Measurements from ENCODE around the gene LIPE. TPM values are rescaled to one million over a fixed set of nuclear protein-coding genes. Genes with fewer than 3 reads are reported as not detected.

Gene LIPE
- total and polyA plus RNA-seq, 9 donors, result 1.7 to 15.1 (median 5.4) TPM

- intact Hi-C loops (cut with DNase I), result no loop called here
- Histone ChIP-seq H3K27me3 (no peaks in the 10 kb centered on the region), H3K4me1 (ENCODE audit: insufficient read depth) (no peaks in the 10 kb centered on the region), H3K4me3 (no peak overlapping the region), H3K27ac (no peak overlapping the region), H3K36me3 (no peaks in the 10 kb centered on the region), H3K9me3 (no peaks in the 10 kb centered on the region)
- WGBS, 3 donors, result 87 to 92% (median 89%) methylated on average over 30 to 31 of the region's 31 CpGs
- TF ChIP-seq POLR2A (IDR thresholded peaks at IDR 0.05), result no peak
- no peak for TF ChIP-seq EP300 (IDR thresholded peaks at IDR 0.05)
- TF ChIP-seq CTCF (IDR thresholded peaks at IDR 0.05), result no peak
- DNase-seq, result no peak
These were observed 74.6 kb downstream of the LIPE start for GRCh38 chr19:42352301-42353259.

Small RNAs within 50 kb of the gene (small RNA-seq; reads per million reads assigned to genes)
- not detected for gene RNU4-60P

Other genes with a start within 250 kb of the LIPE start
- gene DEDD2, start 209.7 kb downstream of the LIPE start, total RNA-seq, result 10 to 100 TPM; 14.9 to 36.8 (median 25.1) TPM
- 10 to 100 TPM in 1 of 2 donors, 1 to 10 TPM in 1; 8.3 to 33.1 TPM for gene DEDD2, start 209.7 kb downstream of the LIPE start, polyA plus RNA-seq
- 10 to 100 TPM in 5 of 7 donors, 1 to 10 TPM in 2; 2.4 to 17.9 (median 12.9) TPM for gene ZNF526, start 207.1 kb downstream of the LIPE start, total RNA-seq
- gene ZNF526, start 207.1 kb downstream of the LIPE start, polyA plus RNA-seq, result 1 to 10 TPM; 5.0 to 6.5 TPM
- gene GSK3A, start 184.8 kb downstream of the LIPE start, total RNA-seq, result 10 to 100 TPM; 16.0 to 40.9 (median 34.9) TPM
- 10 to 100 TPM; 31.9 to 38.3 TPM for gene GSK3A, start 184.8 kb downstream of the LIPE start, polyA plus RNA-seq
- gene ERF, start 172.3 kb downstream of the LIPE start, total RNA-seq, result 100 to 1,000 TPM in 1 of 7 donors, 10 to 100 TPM in 6; 23.1 to 110 (median 76.6) TPM
- gene ERF, start 172.3 kb downstream of the LIPE start, polyA plus RNA-seq, result 10 to 100 TPM; 31.7 to 51.0 TPM
- gene CIC, start 158.1 kb downstream of the LIPE start, total RNA-seq, result 100 to 1,000 TPM in 4 of 7 donors, 10 to 100 TPM in 3; 24.6 to 139 (median 113) TPM
- 10 to 100 TPM in 1 of 2 donors, 1 to 10 TPM in 1; 6.6 to 71.0 TPM for gene CIC, start 158.1 kb downstream of the LIPE start, polyA plus RNA-seq
- gene PRR19, start 125.3 kb downstream of the LIPE start, total RNA-seq, result 1 to 10 TPM in 2 of 7 donors, under 1 TPM in 4, not detected in 1; 0.58 to 2.9 (median 0.78) TPM
- under 1 TPM in 1 of 2 donors, not detected in 1; 0.71 TPM for gene PRR19, start 125.3 kb downstream of the LIPE start, polyA plus RNA-seq
- gene PAFAH1B3, start 124.8 kb downstream of the LIPE start, total RNA-seq, result 10 to 100 TPM; 15.8 to 40.2 (median 20.6) TPM
- 10 to 100 TPM in 1 of 2 donors, 1 to 10 TPM in 1; 4.1 to 23.4 TPM for gene PAFAH1B3, start 124.8 kb downstream of the LIPE start, polyA plus RNA-seq
- gene TMEM145, start 114.1 kb downstream of the LIPE start, total RNA-seq, result 1 to 10 TPM in 1 of 7 donors, under 1 TPM in 4, not detected in 2; 0.20 to 1.7 (median 0.31) TPM
- gene TMEM145, start 114.1 kb downstream of the LIPE start, polyA plus RNA-seq, result under 1 TPM in 1 of 2 donors, not detected in 1; 0.08 TPM
- 10 to 100 TPM; 11.0 to 31.6 (median 27.0) TPM for gene MEGF8, start 101.8 kb downstream of the LIPE start, total RNA-seq
- 10 to 100 TPM; 17.8 to 21.6 TPM for gene MEGF8, start 101.8 kb downstream of the LIPE start, polyA plus RNA-seq
- gene CNFN, start 37.1 kb downstream of the LIPE start, total RNA-seq, result not detected
- gene CNFN, start 37.1 kb downstream of the LIPE start, polyA plus RNA-seq, result under 1 TPM; 0.47 to 0.91 TPM
- gene CXCL17, start 15.6 kb upstream of the LIPE start, total RNA-seq, result under 1 TPM in 2 of 7 donors, not detected in 5; 0.32 to 0.46 TPM
- gene CXCL17, start 15.6 kb upstream of the LIPE start, polyA plus RNA-seq, result not detected
- gene CEACAM1, start 101.1 kb upstream of the LIPE start, total RNA-seq, result 1 to 10 TPM in 6 of 7 donors, under 1 TPM in 1; 0.92 to 3.8 (median 2.8) TPM
- 1 to 10 TPM; 1.4 to 7.3 TPM for gene CEACAM1, start 101.1 kb upstream of the LIPE start, polyA plus RNA-seq
- gene CEACAM8, start 167.5 kb upstream of the LIPE start, total RNA-seq, result not detected
- gene CEACAM8, start 167.5 kb upstream of the LIPE start, polyA plus RNA-seq, result not detected